ENCODE results near the gene PSMC3. TPM values are rescaled to one million over a fixed set of nuclear protein-coding genes. Genes with fewer than 3 reads are reported as not detected.
A peak's percentile ranks its signal among the peaks of the same experiment; 100 is the strongest.

PSMC3 gene
- total RNA-seq (2014; rRNA removed) (275 and 314 TPM in 2 replicates), Bru-seq, nascent RNA (percentile 90 among the genes with signal in this experiment), BruChase-seq, experiment 1, labeled RNA remaining after a 6-hour chase (percentile 94 among the genes with signal in this experiment), BruChase-seq, experiment 2, labeled RNA remaining after a 2-hour chase (percentile 86 among the genes with signal in this experiment)
- long read RNA-seq, transcript PSMC3-212 (12 exons, 1,373 nt): major isoform, 175 of 217 reads
- long read RNA-seq, partial matches to known transcripts: 27 of 217 reads
- long read RNA-seq, other reads (novel, unspliced or antisense): 15 of 217 reads

- no peaks in the 10 kb centered on the region for H3F3A ChIP-seq (ENCODE audit: low read length, unreplicated experiment)
- ChIA-PET POLR2A (ENCODE audit: unreplicated experiment) (no interaction called here), CTCF (interaction anchor here (0.6 kb wide), 1 partner anchor 28 kb away, joined by 5 read pairs; no protein-coding TSS in a partner anchor)
- peak within 1 kb of the TSS; percentile 97 for H3K4me3 ChIP-seq (ENCODE audit: low read length)
- no peaks in the 10 kb centered on the region for H3K27me3 ChIP-seq (ENCODE audit: low read length)
- H3K27ac ChIP-seq (ENCODE audit: low read length): peak within 1 kb of the TSS; percentile 83
- H3K4me1 ChIP-seq (ENCODE audit: insufficient read depth, low read length): peaks cover 11% of the 10 kb centered on the region
- H3K79me2 ChIP-seq (ENCODE audit: low read length): peaks cover 31% of the 10 kb centered on the region
- DNase-seq: peak; percentile 95
- no peaks in the 10 kb centered on the region for H3K9me3 ChIP-seq (ENCODE audit: low read length)
- intact Hi-C loops (cut with micrococcal nuclease): no loop called here
- H4K20me1 ChIP-seq (ENCODE audit: low read length): no peaks in the 10 kb centered on the region
- TF ChIP-seq CTCF (conservative IDR thresholded peaks at IDR 0.05; ENCODE audit: low read depth, low read length): no peak
- TF ChIP-seq EZH2phosphoT487 (IDR thresholded peaks at IDR 0.05; ENCODE audit: borderline replicate concordance, low read length): no peak
- no peak for TF ChIP-seq EZH2 (IDR thresholded peaks at IDR 0.05; ENCODE audit: low read length, unreplicated experiment)
- no TSS peak for BruUV-seq (replicated peaks)
- H2AFZ ChIP-seq (ENCODE audit: low read length): peak within 1 kb of the TSS; percentile 95
- peak; percentile 89 for ATAC-seq
- no peaks in the 10 kb centered on the region for H3K9me2 ChIP-seq (replicated peaks; ENCODE audit: low read length)
- H3K4me2 ChIP-seq (ENCODE audit: low read length): peak within 1 kb of the TSS; percentile 94
- H3K36me3 ChIP-seq (ENCODE audit: low read depth, low read length): peaks cover 26% of the 10 kb centered on the region; the same call in 1 of the 2 replicates
- H3K9ac ChIP-seq (ENCODE audit: low read length): peak within 1 kb of the TSS; percentile 99
These were observed at the start of gene PSMC3 for GRCh38 chr11:47426062-47426956. TSS of gene PSMC3 (minus strand) at chr11:47426439. CDS start at chr11:47426279, 160 bp downstream.

- H3K36me3 ChIP-seq (ENCODE audit: low read depth, low read length): peaks cover 63% of the 10 kb centered on the region
- no TSS peak for BruUV-seq (replicated peaks)
These were observed 44.4 kb upstream of the PSMC3 start for GRCh38 chr11:47470671-47471070.

GRCh38 chr11:47469361-47470179 lies 43.3 kb upstream of the PSMC3 start:
- H3K27me3 ChIP-seq (ENCODE audit: low read length): no peaks in the 10 kb centered on the region
- no peak overlapping the region for H3K9ac ChIP-seq (ENCODE audit: low read length)
- H3F3A ChIP-seq (ENCODE audit: low read length, unreplicated experiment): no peaks in the 10 kb centered on the region
- H4K20me1 ChIP-seq (ENCODE audit: low read length): no peaks in the 10 kb centered on the region
- no peaks in the 10 kb centered on the region for H3K4me1 ChIP-seq (ENCODE audit: insufficient read depth, low read length)
- H2AFZ ChIP-seq (ENCODE audit: low read length): no peak overlapping the region
- no peak overlapping the region for H3K4me2 ChIP-seq (ENCODE audit: low read length)
- no peaks in the 10 kb centered on the region for H3K9me3 ChIP-seq (ENCODE audit: low read length)
- POLR2A ChIA-PET (ENCODE audit: unreplicated experiment): no interaction called here
- H3K36me3 ChIP-seq (ENCODE audit: low read depth, low read length): peaks cover 58% of the 10 kb centered on the region
- no peak for ATAC-seq
- CTCF ChIA-PET: no interaction called here
- TF ChIP-seq CTCF (conservative IDR thresholded peaks at IDR 0.05; ENCODE audit: low read depth, low read length): no peak
- no peak for TF ChIP-seq EZH2phosphoT487 (IDR thresholded peaks at IDR 0.05; ENCODE audit: borderline replicate concordance, low read length)
- no peak for TF ChIP-seq EZH2 (IDR thresholded peaks at IDR 0.05; ENCODE audit: low read length, unreplicated experiment)
- DNase-seq: no peak
- no peak overlapping the region for H3K27ac ChIP-seq (ENCODE audit: low read length)
- H3K79me2 ChIP-seq (ENCODE audit: low read length): 0 out of 2 replicates have a peak, but pooled peaks cover 6% of the 10 kb centered on the region
- no peak overlapping the region for H3K4me3 ChIP-seq (ENCODE audit: low read length)
- no peaks in the 10 kb centered on the region for H3K9me2 ChIP-seq (replicated peaks; ENCODE audit: low read length)
- no TSS peak for BruUV-seq (replicated peaks)
- intact Hi-C loops (cut with micrococcal nuclease): no loop called here

More at GRCh38 chr11:47470671-47471070, 44.4 kb upstream of the PSMC3 start:
- intact Hi-C loops (cut with micrococcal nuclease): no loop called here
- H3K27me3 ChIP-seq (ENCODE audit: low read length): no peaks in the 10 kb centered on the region
- ATAC-seq (no peak), DNase-seq (no peak)
- no peaks in the 10 kb centered on the region for H4K20me1 ChIP-seq (ENCODE audit: low read length)
- no peaks in the 10 kb centered on the region for H3K9me3 ChIP-seq (ENCODE audit: low read length)
- H3K9me2 ChIP-seq (replicated peaks; ENCODE audit: low read length): no peaks in the 10 kb centered on the region
- H3K4me3 ChIP-seq (ENCODE audit: low read length): no peak overlapping the region
- no peaks in the 10 kb centered on the region for H3F3A ChIP-seq (ENCODE audit: low read length, unreplicated experiment)
- ChIA-PET CTCF (no interaction called here), POLR2A (ENCODE audit: unreplicated experiment) (no interaction called here)
- no peak overlapping the region for H3K4me2 ChIP-seq (ENCODE audit: low read length)
- no peak overlapping the region for H3K27ac ChIP-seq (ENCODE audit: low read length)
- H2AFZ ChIP-seq (ENCODE audit: low read length): no peak overlapping the region
- TF ChIP-seq EZH2phosphoT487 (IDR thresholded peaks at IDR 0.05; ENCODE audit: borderline replicate concordance, low read length) (no peak), EZH2 (IDR thresholded peaks at IDR 0.05; ENCODE audit: low read length, unreplicated experiment) (no peak)
- no peak overlapping the region for H3K9ac ChIP-seq (ENCODE audit: low read length)
- no peaks in the 10 kb centered on the region for H3K4me1 ChIP-seq (ENCODE audit: insufficient read depth, low read length)
- H3K79me2 ChIP-seq (ENCODE audit: low read length): 0 out of 2 replicates have a peak, but pooled peaks cover 6% of the 10 kb centered on the region
